Activated CD8-positive, alpha-beta memory T cell treated with anti-CD3 and anti-CD28 coated beads for 4 hours (primary cell): ENCODE data around the gene USP10.

ENCODE experiments used
- DNase-seq, 2 donors: peaks; one replicate each; pipeline ENCODE4 v3.0.0-alpha.2; 2020; ENCODE audit warnings: low read depth in 2 of 2

Gene USP10

DNA sequence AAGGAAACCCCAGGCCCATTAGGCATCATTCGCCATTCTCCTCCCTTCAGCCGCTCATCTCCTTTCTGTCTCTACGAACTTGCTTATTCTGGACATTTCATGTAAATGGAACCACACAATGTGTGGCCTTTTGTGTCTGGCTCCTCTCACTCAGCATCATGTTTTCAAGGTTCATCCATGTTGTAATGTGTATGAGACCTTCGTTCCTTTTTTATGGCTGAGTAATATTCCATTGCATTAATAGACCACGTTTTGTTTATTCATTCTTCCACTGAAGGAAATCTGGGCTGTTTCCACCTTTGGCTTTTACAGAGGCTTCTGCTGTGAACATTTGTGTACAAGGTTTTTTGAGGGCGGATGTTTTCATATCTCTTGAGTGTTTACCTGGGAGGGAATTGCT lies 123.2 kb downstream of the USP10 start:
- DNase-seq, result no peak

- no peak for DNase-seq
Measured at GRCh38 chr16:84823484-84823883, 123.7 kb downstream of the USP10 start.

- no peak for DNase-seq
Measured at GRCh38 chr16:84823926-84824325, 124.1 kb downstream of the USP10 start.

DNA sequence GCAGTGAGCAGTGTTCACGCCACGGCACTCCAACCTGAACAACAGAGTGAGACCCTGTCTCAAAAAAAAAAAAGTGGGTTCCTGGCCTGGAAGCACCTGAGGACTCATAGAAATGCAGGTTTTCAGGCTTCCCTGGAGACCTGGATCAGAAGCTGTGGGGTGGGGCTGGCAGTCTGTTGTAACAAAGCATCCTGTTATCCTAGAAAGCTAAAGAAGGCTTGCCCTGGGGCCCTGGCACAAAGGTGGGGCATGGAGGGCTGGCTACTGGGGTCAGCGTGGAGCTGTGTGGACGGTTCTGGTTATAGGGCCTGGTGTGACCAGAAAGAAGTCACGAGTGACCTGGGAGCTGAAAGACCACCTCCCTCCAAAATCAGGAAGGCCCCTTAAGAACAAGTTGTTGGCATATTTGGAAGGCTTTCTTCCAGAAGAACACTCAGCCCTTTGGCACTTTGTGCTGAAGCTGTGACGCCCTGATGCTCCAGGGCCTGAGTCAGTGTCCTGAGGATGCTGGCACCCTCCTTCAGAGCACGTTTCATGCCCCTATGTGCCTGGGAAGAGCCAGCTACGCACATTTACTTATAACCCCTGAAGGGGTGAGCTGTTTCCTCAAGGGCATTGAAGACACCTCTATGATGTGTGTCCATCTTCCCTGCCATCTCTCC lies 126.2 kb downstream of the USP10 start:
- no peak for DNase-seq

DNA sequence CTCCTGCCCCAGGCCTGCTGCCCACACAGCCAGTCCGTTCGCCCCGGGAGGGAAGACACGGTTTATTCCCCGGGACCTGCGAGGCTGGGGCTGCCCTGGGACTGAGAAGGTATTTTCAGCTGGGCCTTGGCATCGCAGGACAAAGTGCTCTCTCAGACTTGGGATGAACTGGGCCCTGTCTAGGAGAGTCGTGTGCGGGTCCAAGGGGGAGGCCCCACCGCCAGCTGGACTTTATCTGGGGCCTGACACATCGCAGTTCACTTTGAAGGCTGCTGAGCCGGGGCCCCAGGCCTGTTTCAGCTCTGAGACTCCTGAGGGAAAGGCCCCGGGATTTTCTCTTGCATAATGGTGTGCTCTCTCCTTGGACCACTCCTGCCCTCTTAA lies 126.8 kb downstream of the USP10 start:
- no peak for DNase-seq

DNA sequence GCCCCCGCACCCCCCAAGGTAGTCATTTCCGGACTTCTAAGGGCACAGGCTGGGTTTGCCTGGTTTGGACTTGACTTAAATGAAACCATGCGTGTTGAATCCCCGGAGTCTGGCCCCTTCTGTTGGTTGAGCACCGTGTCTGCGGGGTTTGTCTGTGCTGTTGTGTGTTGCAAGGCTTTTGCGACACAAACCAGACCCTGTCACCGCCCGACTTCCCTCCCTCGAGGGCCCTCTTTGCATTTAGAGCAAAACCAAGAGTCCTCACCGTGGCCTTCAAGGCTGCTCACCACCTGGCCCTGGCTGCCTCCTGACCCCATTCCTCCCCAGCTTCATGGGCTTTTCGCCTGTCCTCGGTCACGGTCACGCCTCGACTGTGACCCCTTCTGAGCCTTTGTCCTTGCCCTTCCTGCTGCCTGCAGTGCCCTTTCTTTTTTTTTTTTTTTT lies 127.4 kb downstream of the USP10 start:
- DNase-seq, result no peak

- no peak for DNase-seq
Measured at GRCh38 chr16:84827897-84828296, 128.1 kb downstream of the USP10 start.

DNA sequence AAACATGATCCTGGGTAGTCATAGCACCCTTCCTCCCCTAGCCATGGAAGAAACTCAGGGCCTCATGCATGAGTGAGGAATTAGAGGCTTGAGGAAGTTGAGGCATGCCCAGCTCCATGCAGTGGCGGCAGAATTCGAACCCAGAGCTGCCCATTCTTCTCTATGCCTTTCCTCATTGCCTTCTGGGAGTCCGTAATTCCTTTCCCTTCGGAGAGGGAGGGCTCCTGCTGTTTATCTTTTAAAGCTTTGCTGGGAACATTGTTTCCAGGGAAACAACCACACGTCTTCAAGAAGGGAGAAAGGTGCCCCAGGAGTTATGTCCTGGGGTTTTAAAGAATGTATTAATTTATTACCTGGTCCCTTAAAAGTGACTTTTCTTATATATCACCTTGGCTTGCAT lies 128.5 kb downstream of the USP10 start:
- DNase-seq, result no peak
